GM18526 (cell line): Measurements from ENCODE around the gene ACSS3.

Source experiments
- POLR2A ChIP-seq: IDR thresholded peaks from 3 replicates; pipeline ENCODE4 v1.6.1; 2011; ENCODE audit not compliant: insufficient read length; ENCODE audit errors: extremely low read depth

The ACSS3 gene

DNA sequence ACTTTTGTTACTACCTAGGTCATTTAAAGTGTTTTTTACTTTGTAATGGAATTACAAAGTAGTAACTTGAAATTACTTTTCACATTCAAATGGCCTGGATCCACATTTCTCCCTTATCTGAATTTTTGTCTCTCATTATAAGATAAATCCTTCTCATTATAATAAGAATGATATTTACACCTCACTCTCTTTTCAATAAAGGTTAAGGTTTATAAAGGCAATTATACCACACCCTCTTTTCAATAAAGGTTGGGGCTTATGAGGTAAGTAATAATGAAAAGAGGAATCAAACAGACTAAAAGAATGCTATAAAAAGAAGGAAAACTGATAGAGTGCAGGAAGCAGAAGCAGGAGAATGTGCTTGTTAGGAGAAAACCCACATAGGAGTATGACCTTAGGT, 210.8 kb downstream of the ACSS3 start:
- no peak for TF ChIP-seq POLR2A

DNA sequence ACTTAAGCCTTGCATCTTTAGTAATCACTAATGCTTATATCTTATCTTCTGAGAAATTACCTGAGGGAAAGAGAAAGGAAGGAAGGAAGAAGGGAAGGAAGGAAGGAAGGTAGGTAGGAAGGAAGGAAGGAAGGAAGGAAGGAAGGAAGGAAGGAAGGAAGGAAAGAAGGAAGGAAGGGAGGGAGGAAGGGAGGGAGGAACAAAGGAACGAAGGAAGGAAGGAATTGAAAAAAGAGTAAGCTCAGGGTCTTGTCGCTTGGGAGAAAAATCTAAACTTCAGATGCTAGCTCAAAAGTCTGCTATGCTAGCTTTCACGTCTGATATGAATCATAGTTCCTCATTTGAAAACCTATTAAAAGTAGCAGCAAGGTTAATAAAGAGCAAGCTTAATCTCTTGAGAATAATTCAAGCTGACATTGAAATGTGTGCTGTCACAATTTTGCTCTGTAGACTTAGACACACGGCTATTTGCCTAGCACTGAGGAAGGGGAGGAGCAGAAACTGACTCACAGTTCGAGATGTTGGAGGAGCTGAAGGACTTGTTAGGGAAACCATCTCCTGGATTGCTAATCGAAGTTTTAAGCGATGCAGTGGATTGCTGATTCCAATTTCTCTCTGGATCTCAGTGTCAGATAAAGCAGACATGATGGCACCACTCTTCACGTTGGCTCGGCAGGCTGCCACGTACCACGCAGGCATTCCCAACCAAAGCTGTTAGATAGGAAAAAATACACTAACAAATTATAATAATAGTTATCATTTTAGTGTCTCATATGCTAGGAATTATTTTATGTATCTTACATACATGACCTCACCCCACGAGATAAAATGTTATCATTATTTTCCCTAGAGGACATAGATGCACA, 216.7 kb downstream of the ACSS3 start:
- TF ChIP-seq POLR2A, result no peak

DNA sequence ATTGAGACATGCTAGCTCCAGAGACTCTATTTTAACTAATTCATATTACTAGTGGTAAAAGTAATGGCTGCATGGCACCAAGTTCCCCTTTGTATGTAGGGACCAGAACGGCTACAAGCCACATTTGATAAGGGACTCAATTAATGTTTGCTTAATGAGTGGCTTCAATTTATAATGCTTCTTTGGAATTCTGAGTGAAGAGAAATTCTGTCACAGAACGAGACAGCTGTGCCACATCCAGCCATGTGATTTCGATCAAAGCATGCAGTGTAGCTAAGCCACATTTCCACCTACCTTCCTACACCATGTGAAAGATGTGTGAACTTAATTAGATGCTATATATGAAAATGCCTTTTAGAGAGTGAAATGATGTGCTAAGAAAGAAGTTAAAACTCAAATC, 217.4 kb downstream of the ACSS3 start:
- TF ChIP-seq POLR2A, result no peak

DNA sequence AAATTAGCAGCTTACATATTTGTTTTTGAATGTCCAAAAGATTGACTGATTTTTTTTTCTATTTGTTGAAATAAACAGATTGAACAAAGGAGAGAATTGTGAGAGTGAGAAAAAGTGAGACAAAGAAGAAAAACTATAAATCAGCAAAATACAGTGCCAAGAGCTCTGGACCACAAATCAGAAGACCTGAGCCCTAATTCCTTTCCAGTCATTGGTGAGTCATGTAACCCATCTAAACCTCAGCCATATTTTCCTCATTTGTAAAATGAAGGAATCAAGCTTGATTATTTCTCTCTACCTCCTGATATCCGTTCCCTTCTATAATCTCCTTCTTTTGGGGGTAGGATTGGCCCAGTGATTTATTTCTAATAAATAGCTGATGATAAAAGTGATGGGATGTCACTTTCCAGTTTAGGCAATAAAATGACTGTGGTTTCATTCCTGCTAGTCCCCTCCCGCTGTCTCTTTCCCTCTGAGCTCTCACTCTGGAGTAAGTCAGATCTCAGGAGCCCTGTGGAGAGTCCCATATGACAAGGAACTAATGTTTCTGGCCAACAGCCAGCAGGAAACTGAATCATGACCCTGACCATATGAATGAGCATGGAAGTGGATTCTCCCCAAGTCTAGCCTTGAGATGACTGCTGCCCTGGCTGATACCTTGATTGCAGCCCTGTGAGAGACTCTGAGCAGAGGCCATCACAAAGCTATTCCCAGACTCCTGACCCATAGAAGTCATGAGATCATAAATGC, 218.9 kb downstream of the ACSS3 start:
- no peak for TF ChIP-seq POLR2A

DNA sequence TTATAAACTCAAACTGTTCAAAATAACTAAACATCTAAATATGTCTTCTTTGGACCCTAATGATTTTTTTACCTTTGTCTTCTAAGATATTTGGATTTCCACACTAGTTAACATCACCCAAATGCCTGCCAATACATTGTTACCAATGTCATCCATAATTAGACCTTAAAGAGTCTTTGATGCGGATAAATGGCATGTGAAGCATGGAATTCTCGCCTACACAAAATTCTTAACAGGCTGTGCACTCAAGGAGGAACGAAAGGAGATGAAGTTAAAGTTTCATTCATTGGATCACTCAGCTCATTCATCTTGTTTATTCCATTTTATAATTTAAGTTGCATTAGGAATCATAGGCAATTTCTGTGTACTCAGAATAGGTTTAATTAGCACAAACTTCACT, 219.7 kb downstream of the ACSS3 start:
- TF ChIP-seq POLR2A, result no peak

DNA sequence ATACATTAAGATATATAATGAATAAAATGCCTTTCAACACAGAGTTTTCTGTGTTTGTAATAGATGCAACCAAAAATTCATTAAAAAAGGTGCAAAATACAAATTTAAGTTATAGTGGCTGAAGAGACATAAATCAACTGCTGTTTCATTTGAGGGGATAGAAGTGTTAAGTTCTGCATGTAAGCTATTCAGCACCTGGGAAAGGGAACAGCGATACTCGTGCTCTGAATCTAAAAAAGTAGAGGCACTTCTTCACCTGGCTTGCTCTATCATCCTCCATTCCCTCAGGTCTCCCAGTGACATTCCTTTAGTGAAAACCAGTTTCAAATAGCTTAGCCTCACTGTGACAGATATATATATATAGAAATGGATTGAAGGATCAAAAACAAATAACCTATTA, 222.6 kb downstream of the ACSS3 start:
- no peak for TF ChIP-seq POLR2A

DNA sequence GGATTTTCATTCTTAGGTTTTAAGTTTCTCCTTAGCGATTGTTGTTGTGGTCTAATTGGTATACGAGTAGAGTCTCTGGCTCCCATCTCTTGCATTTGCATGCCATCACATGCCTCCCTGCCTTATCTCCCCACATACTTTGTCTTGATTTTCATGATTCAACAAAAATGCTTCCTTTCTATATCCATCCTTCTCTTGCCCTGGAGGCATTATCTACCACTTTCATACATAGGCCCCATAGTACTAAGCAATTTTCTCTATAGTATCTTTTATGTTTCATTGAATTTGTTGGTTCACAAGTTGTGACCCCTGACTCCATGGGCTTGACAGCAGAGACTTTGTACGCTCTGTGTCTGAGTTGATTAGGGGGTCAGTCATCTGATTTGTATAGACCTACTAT, 226.1 kb downstream of the ACSS3 start:
- TF ChIP-seq POLR2A, result no peak
